ENCODE measurements around the gene AGBL1.
A peak's percentile ranks its signal among the peaks of the same experiment; 100 is the strongest.

Gene AGBL1

DNA sequence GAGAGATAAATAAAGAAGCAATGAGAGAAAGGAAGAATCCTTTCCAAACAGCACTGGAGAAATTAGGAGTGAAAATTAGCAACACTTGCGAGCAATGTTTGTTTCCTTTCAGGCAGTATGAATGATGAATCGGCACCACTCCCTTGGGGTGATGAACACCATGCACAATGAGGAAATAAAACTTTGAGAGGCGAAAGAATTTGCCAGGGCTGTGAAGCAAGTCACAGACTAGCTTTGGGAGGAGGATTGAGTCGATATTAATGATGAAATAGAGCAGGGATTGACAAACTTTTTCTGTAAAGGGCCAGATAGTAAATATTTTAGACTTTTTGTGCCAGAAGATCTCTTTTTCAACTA lies 237.7 kb downstream of the AGBL1 start:
- no peak for DNase-seq (ENCODE audit: low read depth in 2 of 2)

DNA sequence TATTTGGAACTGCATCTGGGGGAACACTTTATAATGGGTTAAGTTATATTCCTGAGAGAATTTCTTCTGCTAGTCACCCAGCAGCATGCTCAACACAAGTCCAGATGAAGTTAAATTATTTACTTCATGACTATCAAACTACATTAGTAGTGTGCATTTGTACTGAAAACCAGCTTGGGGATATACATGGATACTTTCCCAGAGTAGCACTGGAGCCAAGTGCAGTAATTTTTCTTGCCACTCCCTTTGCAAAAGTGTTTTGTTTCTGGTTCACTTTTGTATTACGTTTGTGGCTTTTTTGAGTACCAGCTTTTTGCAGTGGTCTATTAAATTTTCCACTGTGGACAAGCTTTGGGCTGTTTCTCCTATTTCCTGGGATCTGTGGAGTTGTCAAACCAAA lies 243.0 kb downstream of the AGBL1 start:
- no peak for DNase-seq (ENCODE audit: low read depth in 2 of 2)

DNA sequence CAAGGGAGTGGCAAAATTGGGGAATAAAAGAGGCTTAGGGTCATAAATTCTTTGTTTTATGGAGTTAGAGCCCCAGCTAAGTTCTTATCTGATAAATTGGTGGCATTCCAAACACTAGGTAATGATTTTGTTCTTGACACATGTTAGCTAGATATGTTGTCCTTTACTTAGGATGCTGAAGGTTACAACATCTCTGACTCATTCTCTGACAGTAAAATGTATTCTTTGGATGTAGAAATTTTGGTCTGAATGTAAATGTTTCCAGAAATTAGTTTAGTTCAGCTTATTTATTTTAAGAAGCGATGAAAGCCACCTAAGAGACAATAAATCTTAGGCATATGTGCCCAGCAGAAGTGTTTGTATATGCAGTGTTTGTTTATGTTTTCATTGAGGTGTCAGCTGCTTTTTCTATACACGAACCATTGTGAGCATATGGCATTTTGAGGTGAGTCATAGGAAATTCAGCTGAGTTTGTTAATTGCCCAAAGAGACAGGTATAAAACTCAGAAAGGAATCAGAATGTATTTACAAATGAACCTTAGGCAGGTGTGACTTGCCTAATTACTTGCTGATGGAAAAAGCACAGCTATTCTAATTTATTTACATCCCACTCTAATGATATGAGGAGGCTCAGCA lies 247.7 kb downstream of the AGBL1 start:
- DNase-seq (ENCODE audit: low read depth in 2 of 2) = no peak

DNA sequence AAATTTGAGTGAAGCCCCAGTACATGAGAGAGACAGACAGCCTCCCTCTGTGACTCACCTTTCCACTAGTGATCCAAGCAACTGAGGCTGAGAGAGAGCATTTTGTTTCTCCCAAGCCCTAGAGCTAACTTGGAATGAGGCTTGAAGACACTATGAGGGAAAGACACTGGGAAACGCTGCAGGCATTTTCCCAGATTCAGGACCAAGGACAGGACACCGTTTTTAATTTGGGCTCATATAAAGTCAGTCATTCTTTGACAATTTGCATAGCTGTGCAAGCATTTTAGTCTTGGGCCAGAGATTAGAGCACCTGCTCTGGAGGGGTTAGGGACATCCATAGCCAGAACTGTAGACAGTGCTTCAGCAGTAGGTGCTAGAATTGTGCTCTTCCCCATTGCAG lies 249.0 kb downstream of the AGBL1 start:
- DNase-seq (ENCODE audit: low read depth in 2 of 2) = no peak

DNA sequence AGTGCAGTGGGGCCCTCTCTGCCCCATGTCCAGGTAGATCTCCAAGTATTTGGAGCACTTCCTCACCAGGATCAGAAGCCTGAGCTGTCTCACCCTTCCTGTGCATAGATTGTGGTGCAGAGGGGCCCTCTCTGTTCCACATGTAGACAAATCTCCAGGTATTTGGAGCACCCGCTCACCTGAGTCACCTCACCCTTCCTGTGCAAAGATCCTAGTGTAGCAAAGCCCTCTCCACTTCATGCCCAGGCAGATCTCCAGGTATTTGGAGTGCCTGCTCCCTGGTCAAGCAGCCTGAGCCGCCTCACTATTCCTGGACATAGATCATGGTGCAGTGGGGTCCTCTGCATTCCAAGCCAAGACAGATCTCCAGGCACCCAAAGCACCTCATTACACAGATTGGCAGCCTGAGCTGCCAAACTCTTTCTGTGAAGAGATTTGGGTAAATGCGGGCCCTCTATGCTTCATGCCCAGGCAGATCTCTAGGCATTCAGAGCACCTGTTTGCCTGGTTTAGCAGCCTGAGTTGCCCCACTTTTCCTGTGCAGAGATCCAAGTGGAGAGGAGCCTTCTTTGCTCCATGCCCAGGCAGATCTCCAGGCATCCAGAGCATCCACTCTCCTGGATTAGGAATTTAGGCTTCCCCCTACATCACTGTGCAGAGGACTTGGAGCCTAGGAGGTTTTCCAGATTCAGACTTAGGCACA lies 249.8 kb downstream of the AGBL1 start:
- DNase-seq (ENCODE audit: low read depth in 2 of 2) = no peak

DNA sequence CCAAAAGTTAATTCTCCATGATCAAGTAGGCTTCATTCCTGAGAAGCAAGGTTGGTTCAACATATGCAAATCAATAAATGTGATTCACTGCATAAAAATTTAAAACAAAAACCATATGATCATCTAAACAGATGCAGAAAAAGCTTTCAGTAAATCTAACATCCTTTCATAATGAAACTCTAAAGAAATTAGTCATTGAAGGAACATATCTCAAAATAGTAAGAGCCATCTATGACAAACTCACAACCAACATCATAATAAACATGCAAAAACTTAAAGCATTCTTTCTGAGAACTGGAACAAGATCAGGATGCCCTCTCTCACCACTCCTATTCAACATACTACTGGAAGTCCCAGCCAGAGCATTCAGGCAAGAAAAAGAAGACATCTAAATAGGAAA lies 254.1 kb downstream of the AGBL1 start:
- no peak for DNase-seq (ENCODE audit: low read depth in 2 of 2)

DNA sequence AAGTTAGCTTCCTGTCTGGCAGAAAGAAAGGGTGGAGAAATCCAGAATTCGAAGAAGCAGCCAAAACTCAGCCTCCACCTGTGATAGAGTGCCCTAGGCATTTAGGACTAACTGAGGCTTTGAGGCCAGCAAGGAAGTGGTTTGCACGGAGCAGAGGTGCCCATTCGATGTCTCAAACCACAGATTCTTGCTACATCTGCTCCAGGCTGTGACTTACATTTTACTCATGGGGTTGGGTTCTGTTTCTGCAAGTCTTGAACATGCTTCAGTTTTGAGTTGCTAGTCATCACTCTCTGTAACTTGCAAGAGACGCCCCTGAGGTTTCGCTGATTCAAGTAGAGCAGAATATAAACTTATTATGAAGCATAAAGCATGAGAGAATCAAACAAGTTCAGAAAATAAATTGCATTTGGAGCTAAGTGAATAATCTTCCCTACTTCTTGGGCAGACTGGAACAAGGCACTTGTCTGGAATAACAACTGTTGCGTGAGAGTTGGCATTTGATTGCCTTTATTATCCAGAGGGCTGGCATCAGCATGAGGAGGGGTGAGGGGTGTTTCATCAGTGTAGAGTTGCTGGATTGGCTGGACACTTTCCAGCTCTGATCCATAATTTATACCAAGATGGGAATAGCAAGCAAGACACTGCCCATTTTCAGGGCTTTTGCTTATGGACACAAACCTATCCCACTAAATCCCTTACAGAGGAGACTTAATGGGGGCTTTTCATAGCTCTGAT lies 256.5 kb downstream of the AGBL1 start:
- peak in 1 of 2 donors; percentile 8 for DNase-seq (ENCODE audit: low read depth in 2 of 2)

DNA sequence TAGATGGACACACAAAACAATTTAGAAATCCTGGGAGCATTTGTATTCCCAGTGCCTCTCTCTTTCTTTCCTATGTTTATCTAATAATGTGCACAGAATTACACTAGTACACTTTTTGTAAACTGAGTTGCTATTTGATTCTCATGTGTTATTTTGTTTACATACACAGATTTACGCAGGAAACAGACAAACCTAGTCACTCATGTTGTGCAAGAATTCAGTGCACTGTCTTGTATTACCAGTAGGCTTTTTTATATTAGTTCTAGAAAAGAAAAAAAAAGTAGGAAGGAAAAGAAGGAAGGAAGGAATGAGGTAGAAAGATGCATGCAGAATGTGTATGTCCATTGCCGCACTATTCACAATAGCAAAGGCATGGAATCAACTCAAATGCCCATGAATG lies 257.4 kb downstream of the AGBL1 start:
- no peak for DNase-seq (ENCODE audit: low read depth in 2 of 2)

DNA sequence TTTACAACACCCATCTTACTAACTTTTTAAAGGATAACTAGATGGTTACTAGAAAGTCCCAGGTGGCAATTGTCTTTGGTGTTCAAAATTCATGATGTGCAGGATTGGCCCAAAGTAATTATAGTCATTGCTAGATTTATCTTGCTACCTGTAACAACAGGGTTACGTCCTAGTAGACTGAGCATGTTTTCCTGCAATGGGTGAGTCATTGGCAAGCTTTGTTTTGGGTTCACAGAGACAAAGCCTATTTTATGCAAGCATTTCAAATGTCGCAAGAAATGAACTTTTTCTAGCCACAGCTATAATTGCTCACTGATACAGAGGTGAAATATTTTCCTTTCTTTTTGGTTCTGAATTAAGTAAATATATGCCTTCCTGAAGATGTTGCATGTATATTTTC lies 267.6 kb downstream of the AGBL1 start:
- DNase-seq (ENCODE audit: low read depth in 2 of 2) = no peak

DNA sequence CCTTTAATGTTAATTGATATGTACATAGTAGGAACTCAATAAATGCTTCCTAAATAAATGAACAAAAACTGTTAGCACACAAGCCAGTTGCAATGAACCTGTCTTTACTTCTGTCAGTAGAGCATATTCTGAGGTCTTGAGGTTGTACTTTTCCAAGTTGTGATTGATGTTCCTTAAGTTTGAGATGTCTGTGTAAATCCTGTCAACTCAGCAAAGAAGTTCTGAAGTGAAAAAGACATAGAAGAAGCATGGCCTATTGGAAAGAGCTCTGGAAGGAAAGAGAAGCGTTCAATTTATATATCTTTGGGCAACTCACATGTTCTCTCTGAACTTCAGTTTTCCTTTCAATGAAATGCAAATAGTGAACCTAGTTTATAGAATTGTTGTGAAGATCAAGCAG lies 269.9 kb downstream of the AGBL1 start:
- no peak for DNase-seq (ENCODE audit: low read depth in 2 of 2)

DNA sequence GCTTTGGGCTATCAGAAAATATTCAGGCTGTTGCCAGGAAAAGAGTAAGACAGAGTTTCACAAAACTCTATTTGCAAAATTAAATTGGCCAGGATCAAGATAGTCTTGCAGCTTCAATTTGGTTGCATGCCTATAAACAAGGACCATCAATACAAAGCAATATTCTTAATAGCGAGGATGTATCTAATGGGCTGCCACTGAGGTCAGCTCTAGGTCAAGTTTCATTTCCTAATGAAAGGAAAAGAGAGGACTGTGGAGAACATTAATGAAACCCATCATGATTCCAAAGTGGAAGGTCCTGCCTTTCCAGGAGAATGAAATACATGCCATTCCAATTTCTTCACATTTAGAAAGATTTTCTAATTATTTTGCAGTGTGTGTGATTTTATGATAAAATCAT lies 273.5 kb downstream of the AGBL1 start:
- DNase-seq (ENCODE audit: low read depth in 2 of 2) = no peak

DNA sequence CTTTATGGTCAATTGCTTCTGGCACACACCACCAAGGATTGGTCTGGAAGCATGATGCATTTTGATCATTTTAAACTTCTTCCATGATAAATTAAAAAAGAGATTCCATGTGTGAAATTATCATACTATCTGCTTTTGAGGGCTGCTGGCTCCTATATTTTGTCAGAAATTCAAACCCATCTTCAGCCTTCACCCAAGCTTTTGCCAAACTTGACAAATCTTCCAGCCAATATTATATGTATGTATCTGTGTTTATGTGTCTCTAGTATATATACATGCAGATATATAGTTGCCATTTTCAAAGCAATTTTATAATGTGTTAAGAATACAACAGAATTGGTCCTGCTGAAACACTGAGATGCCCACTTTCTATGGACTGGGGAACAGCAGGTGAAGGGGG lies 275.7 kb downstream of the AGBL1 start:
- no peak for DNase-seq (ENCODE audit: low read depth in 2 of 2)

DNA sequence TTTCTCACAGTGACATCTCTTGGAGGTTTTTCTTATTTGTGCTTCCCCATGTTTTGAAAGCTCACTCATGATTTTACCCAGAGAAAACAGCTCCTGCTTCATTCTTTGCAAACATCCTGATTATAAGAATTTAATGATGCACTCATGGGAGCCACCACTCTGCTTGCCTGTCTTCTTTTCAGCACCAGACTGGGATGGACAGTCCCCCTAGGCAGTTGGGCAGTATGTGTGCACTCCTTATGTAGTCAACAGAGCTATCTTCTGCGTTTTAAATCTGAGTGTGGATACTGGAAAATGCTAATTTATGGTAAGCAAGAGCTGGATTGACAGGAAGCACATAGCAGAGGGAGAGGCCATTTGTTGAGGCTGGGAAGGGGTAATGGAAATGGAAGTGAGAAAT lies 276.1 kb downstream of the AGBL1 start:
- DNase-seq (ENCODE audit: low read depth in 2 of 2) = no peak

DNA sequence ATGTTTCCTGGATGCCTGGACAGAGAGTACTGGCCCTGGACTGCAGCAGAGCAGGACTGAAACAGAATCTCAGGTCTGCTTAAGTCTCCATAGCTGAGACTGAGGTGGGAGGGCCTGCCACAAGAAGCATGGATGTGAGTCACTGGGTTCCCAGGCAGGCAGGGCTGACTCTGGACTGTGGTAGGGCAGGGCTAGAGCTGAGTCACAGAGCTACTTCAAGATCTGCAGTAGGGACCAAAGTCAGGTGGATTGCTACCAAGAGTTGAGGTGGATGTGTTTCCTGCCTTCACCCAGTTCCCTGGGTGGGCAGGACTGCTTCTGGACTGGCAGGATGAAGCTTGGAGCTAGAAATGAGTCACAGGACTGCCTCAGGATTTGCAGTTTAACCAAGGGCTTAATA lies 282.9 kb downstream of the AGBL1 start:
- peak in 1 of 2 donors; percentile 7 for DNase-seq (ENCODE audit: low read depth in 2 of 2)

DNA sequence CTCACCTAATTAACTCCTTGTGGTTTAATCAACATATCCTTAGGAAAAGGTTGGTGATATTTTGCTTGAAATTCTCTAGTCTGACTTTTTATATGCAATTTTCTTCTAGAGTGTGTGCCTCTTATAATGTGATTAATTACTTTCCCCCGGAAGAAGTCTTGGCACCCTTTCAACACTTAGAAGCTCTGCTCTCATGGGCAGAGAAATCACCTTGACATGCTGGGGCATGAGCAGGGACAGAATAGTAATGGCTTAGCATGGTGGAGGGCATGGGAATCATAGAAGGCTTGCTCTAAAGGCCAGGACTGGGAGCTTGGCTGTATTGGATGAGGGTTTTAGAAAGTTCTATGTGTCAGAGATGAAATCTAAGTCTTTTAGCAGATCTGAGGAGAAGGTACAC lies 293.5 kb downstream of the AGBL1 start:
- no peak for DNase-seq (ENCODE audit: low read depth in 2 of 2)

DNA sequence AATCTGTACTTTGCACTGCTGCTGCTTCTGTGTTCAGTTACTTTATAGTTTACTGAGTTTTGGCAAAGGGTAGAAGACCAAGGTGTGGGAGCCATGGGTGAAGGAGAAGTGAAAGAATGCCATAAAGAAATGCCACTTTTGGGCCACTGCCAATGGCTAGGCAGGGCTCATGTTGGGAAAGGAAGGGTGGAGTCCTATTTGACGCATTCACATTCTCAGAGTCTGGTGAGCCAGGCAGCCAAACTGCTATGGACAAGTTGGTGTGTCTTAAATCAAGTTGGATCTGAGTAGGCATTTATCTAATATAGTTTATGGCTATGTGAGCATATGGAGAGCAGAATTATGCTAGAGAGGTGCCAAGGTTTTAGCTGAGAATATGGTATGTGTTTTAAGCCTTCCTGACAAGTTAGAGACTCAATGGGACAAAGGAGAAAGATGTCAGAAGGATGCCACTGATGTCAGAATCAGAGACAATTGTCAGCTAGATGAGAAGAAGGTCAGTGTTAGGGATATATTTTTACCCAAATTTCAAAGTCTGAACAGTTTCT lies 296.1 kb downstream of the AGBL1 start:
- DNase-seq (ENCODE audit: low read depth in 2 of 2) = no peak

DNA sequence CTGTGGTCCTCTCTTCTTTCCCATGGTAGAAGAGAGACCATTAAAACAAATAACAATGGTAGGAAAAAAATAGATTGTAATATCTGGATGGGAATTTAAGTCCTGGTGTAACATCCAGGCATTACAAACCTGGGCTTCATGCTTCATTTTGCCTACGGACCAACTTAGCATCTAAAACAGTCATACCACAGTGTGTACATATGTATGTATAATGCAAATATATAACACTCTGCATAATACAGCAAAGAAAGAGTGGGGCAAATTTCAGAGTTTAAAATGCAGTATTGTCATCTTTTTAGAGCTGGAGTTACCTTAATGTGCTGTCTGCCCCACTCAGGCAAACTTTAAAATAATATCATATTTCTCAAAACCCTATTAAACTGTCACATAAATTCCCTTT lies 298.2 kb downstream of the AGBL1 start:
- no peak for DNase-seq (ENCODE audit: low read depth in 2 of 2)

DNA sequence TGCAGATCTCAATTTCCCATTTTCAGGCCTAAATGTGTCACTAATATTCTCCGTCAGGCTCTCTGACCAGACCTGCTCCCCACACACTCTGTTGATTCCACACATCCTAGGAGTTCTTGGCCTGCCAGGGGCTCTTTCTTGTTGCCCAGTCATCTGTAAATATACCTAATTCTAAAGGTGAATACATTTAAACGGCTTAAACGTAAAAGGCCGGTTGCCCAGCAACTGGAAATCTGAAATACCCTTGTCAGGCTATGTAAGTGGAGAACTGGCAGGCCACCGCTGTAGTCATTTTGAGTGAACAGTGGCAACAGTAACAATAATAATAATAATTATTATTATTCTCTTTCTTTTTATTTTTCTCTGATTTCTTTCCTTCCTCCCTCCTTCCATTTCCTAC lies 302.7 kb downstream of the AGBL1 start:
- DNase-seq (ENCODE audit: low read depth in 2 of 2) = no peak

DNA sequence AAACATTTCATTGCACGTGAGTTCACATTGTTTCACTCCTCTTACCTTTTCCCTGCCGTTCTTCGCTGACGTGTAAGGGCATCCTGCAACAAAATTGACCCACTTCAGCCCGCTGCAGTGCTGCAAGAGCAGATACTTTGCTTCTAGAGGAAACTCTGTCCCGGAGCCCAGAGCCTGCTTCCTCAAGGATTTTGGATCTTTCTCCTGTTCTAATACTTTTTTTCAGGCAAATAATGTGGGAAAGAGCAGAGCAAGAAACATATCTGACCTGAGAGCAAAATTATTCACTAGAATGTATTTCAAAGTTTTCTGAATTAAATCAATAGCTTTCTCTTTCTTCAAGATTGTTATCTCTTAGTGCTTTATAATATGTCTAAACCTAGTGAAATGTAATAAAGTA lies 303.9 kb downstream of the AGBL1 start:
- DNase-seq (ENCODE audit: low read depth in 2 of 2) = no peak

DNA sequence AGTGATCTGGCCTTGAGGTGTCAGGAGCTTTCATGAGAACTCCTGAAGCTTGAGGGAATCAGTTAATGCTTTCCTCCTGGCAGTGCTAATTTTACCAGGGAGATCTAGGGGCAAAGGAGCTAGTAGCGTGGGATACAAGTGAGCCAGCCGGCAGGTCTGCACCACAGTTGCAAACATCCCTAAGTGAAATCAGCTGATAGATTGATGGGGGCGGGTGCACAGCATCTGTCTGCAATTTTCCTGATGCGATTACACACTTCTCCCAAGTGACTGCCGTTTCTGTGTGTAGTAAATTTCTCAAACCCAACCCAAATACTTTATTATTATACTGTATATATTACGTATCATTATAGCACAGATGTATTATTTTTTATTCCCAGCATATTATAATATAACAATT lies 304.5 kb downstream of the AGBL1 start:
- no peak for DNase-seq (ENCODE audit: low read depth in 2 of 2)

DNA sequence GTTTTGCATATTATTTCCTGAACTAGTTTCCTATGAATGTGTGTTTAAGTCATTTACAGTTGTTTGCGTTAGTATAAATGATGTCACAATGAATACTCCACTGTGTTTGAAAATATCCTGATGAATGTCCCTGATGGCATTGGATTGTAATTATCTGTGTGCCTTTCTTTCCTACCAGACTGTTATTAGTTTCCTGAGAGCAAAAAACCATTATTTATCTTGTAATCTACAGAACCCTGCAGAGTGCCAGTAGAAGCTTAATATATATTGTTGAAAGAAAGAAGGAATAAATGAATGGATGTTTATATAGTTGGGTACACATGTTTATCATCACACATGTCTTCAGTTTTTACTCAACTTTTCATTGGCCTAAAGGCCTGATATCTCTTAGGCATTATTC lies 312.6 kb downstream of the AGBL1 start:
- no peak for DNase-seq (ENCODE audit: low read depth in 2 of 2)

DNA sequence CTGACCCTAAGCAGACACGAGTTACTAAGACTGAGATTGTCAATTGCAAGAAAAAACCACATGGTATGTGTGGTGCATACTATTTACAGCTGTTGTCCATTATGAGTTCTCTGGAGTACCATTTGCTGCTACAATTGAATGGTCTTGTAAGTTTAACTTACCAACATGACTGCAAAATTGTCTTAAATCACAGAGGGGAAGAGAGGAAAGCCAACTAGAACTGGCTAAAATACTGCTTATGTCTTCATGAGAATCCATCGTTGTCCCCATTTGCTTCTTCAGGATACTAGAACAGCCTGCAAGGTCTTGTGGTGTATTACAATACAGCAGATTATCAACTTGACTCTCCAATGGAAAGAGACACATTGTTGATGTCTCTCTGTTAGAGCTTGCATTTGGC lies 313.2 kb downstream of the AGBL1 start:
- DNase-seq (ENCODE audit: low read depth in 2 of 2) = no peak

DNA sequence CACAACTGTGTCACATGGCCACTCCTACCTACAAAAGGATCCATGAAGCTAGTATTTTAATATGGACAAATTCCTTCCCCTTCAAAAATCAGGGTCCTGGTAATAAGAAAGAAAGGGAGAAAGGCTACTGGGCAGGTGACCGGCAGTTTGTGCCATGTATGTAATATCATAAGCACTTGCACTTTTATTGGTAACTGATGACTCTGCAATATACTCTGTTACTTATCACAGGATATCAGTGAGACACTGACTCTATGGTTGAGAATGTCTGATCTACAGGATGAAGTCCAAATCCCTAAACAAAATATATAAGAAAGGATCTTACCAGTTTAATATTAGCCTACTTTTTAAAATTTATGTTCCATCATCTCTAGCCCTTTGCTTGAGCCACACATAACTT lies 315.2 kb downstream of the AGBL1 start:
- no peak for DNase-seq (ENCODE audit: low read depth in 2 of 2)
